H1 (cell line): Measurements from ENCODE around the gene UBTD1. TPM values are rescaled to one million over a fixed set of nuclear protein-coding genes. Genes with fewer than 3 reads are reported as not detected.

Experiments
- CTCF ChIA-PET: fragments of 300-600 bp; sonication (Branson Sonifier 250); formaldehyde crosslinking; loops from one replicate; lab custom pipeline; 2021; ENCODE audit not compliant: partially characterized antibody; lab: Charles Lee
- POLR2A ChIA-PET: fragments of 300-600 bp; sonication (Branson Sonifier 250); formaldehyde crosslinking; loops from one replicate; lab custom pipeline; 2021; ENCODE audit warnings: inconsistent platforms; ENCODE audit not compliant: partially characterized antibody; lab: Charles Lee
- DNase-seq, 2 experiments: peaks; one replicate each; pipeline versions ENCODE4 v3.0.0 to v3.0.0-alpha.2; 2010 to 2022; ENCODE audit warnings: low spot score in 2 of 2, low read depth in 1 of 2, mixed read lengths in 1 of 2
- FAIRE-seq: peaks from 2 replicates; lab custom pipeline; 2011; peaks lifted over from hg19 to GRCh38; lab: Jason Lieb, UNC
- H2AFZ ChIP-seq: 2 replicates; pipeline ENCODE4 v1.8.1; 2012; ENCODE audit warnings: low read length, inconsistent platforms
- H2AK5ac ChIP-seq: 2 replicates; pipeline ENCODE4 v1.6.1; 2013; ENCODE audit warnings: low read depth, low read length
- H2BK120ac ChIP-seq: replicated peaks from 2 replicates; pipeline ENCODE3; 2013; ENCODE audit warnings: low read depth, low read length, inconsistent platforms
- H2BK12ac ChIP-seq: 2 replicates; pipeline ENCODE4 v1.6.1; 2013; ENCODE audit warnings: low read depth, low read length
- H2BK15ac ChIP-seq: 2 replicates; pipeline ENCODE4 v1.6.1; 2013; ENCODE audit warnings: low read length
- H2BK20ac ChIP-seq: 2 replicates; pipeline ENCODE4 v1.6.1; 2013; ENCODE audit warnings: low read length
- H2BK5ac ChIP-seq: 2 replicates; pipeline ENCODE4 v1.6.1; 2013; ENCODE audit warnings: low read depth, low read length
- H3K14ac ChIP-seq: 2 replicates; pipeline ENCODE4 v1.6.1; 2013; ENCODE audit warnings: inconsistent platforms; ENCODE audit not compliant: insufficient read length
- H3K18ac ChIP-seq: 2 replicates; pipeline ENCODE4 v1.6.1; 2013; ENCODE audit warnings: low read length; ENCODE audit errors: extremely low read depth
- H3K23ac ChIP-seq: 2 replicates; pipeline ENCODE4 v1.6.1; 2013; ENCODE audit warnings: inconsistent platforms; ENCODE audit not compliant: insufficient read length
- H3K23me2 ChIP-seq: 2 replicates; pipeline ENCODE4 v1.6.1; 2013; ENCODE audit warnings: low read depth, low read length
- H3K27ac ChIP-seq: 2 replicates; pipeline ENCODE4 v1.6.1; 2011; ENCODE audit warnings: low read depth, low read length, inconsistent platforms
- H3K27me3 ChIP-seq, 4 experiments: replicated peaks in 1 of 4; 1 replicate in 1 of 4; 2 replicates in 3 of 4; pipeline versions ENCODE4 v1.6.1 to v1.8.1; 2011 to 2013; ENCODE audit warnings: low read length in 3 of 4, mild to moderate bottlenecking in 3 of 4, inconsistent platforms in 2 of 4, mixed read lengths in 2 of 4, moderate library complexity in 1 of 4; ENCODE audit not compliant: control insufficient read depth in 3 of 4, insufficient read depth in 3 of 4; ENCODE audit errors: extremely low read depth in 1 of 4
- H3K36me3 ChIP-seq, 4 experiments: 2 replicates each; pipeline versions ENCODE4 v1.6.1 to v1.8.1; 2011 to 2013; ENCODE audit warnings: mild to moderate bottlenecking in 4 of 4, low read length in 3 of 4, moderate library complexity in 2 of 4, control low read depth in 1 of 4, inconsistent platforms in 1 of 4; ENCODE audit not compliant: insufficient read depth in 4 of 4, control insufficient read depth in 2 of 4
- H3K4ac ChIP-seq: replicated peaks from 2 replicates; pipeline ENCODE3; 2013; ENCODE audit warnings: low read length, low read depth, mixed read lengths, inconsistent platforms; ENCODE audit not compliant: insufficient read length
- H3K4me1 ChIP-seq, 4 experiments: replicated peaks in 1 of 4; 1 replicate in 1 of 4; 2 replicates in 3 of 4; pipeline versions ENCODE4 v1.6.1 to v1.8.1; 2011 to 2013; ENCODE audit warnings: low read length in 3 of 4, inconsistent platforms in 2 of 4, mixed read lengths in 1 of 4; ENCODE audit not compliant: insufficient read depth in 4 of 4, control insufficient read depth in 3 of 4
- H3K4me2 ChIP-seq, 2 experiments: 2 replicates each; pipeline versions ENCODE4 v1.6.1 to v1.8.1; 2011 to 2013; ENCODE audit warnings: low read depth in 2 of 2, low read length in 2 of 2, control low read depth in 1 of 2, inconsistent platforms in 1 of 2, mild to moderate bottlenecking in 1 of 2; ENCODE audit not compliant: insufficient read depth in 1 of 2
- H3K4me3 ChIP-seq, 4 experiments: fragments of 200-600, 300-600 bp in 1 of 4; sonication (generic), shearing (Covaris generic), sonication (Bioruptor Twin) in 1 of 4; 2 replicates each; pipeline versions ENCODE4 v1.5.1 to v1.8.1; 2011 to 2016; ENCODE audit warnings: low read length in 4 of 4, low read depth in 3 of 4, control low read depth in 2 of 4, inconsistent platforms in 2 of 4, mild to moderate bottlenecking in 2 of 4, mixed read lengths in 1 of 4, moderate library complexity in 1 of 4; ENCODE audit not compliant: insufficient read depth in 2 of 4; ENCODE audit errors: extremely low read depth in 1 of 4
- H3K56ac ChIP-seq: replicated peaks from 2 replicates; pipeline ENCODE3; 2013; ENCODE audit warnings: low read depth, mild to moderate bottlenecking, mixed read lengths, low read length, inconsistent platforms; ENCODE audit not compliant: insufficient read length
- H3K79me1 ChIP-seq: 2 replicates; pipeline ENCODE4 v1.6.1; 2013; ENCODE audit warnings: low read depth, low read length, control low read depth
- H3K79me2 ChIP-seq, 2 experiments: 2 replicates each; pipeline versions ENCODE4 v1.6.1 to v1.8.1; 2012 to 2013; ENCODE audit warnings: low read length in 2 of 2, mild to moderate bottlenecking in 2 of 2, inconsistent platforms in 1 of 2; ENCODE audit not compliant: insufficient read depth in 2 of 2, control insufficient read depth in 1 of 2
- H3K9ac ChIP-seq, 4 experiments: replicated peaks in 1 of 4; 1 replicate in 1 of 4; 2 replicates in 3 of 4; pipeline versions ENCODE4 v1.6.1 to v1.8.1; 2011 to 2013; ENCODE audit warnings: low read depth in 3 of 4, low read length in 3 of 4, control low read depth in 2 of 4, mild to moderate bottlenecking in 2 of 4, moderate library complexity in 2 of 4, inconsistent platforms in 1 of 4; ENCODE audit errors: extremely low read depth in 1 of 4
- H3K9me3 ChIP-seq, 2 experiments: 2 replicates each; pipeline versions ENCODE4 v1.6.1 to v1.8.1; 2012 to 2013; ENCODE audit warnings: mild to moderate bottlenecking in 2 of 2, moderate library complexity in 2 of 2, control low read depth in 1 of 2, inconsistent platforms in 1 of 2, low read depth in 1 of 2, low read length in 1 of 2, mixed read lengths in 1 of 2; ENCODE audit not compliant: insufficient read depth in 2 of 2
- H4K20me1 ChIP-seq, 2 experiments: replicated peaks in 1 of 2; 2 replicates each; pipeline versions ENCODE3 to v1.8.1; 2011 to 2013; ENCODE audit warnings: inconsistent platforms in 2 of 2, low read length in 2 of 2, mild to moderate bottlenecking in 1 of 2; ENCODE audit not compliant: insufficient read depth in 2 of 2, control insufficient read depth in 1 of 2
- H4K5ac ChIP-seq: 2 replicates; pipeline ENCODE4 v1.6.1; 2013; ENCODE audit warnings: low read length, low read depth, mixed read lengths, inconsistent platforms; ENCODE audit not compliant: insufficient read length
- H4K8ac ChIP-seq: 2 replicates; pipeline ENCODE4 v1.8.0; 2013; ENCODE audit warnings: mild to moderate bottlenecking, moderate library complexity, low read length, inconsistent platforms; ENCODE audit not compliant: insufficient read depth; ENCODE audit errors: extremely low read depth
- H4K91ac ChIP-seq: replicated peaks from 2 replicates; pipeline ENCODE3; 2013; ENCODE audit warnings: low read length, mixed read lengths, inconsistent platforms; ENCODE audit not compliant: insufficient read length
- BRCA1 ChIP-seq: IDR thresholded peaks from 2 replicates; pipeline ENCODE4 v1.6.1; 2012; ENCODE audit warnings: low read depth, low read length, improper control_type of control experiment
- CEBPB ChIP-seq: IDR thresholded peaks from 2 replicates; pipeline ENCODE4 v1.6.1; 2012; ENCODE audit warnings: low read depth, low read length
- GABPA ChIP-seq: IDR thresholded peaks from 2 replicates; pipeline ENCODE4 v1.6.1; 2011; ENCODE audit warnings: mild to moderate bottlenecking, low read length, moderate library complexity, borderline replicate concordance; ENCODE audit not compliant: insufficient read depth
- HDAC2 ChIP-seq, 2 experiments: fragments of 300-600 bp in 1 of 2; sonication (generic) in 1 of 2; IDR thresholded peaks; 2 replicates each; pipeline ENCODE4 v1.6.1; 2011 to 2012; ENCODE audit warnings: low read depth in 2 of 2, low read length in 2 of 2, mild to moderate bottlenecking in 2 of 2, moderate library complexity in 2 of 2, borderline replicate concordance in 1 of 2, inconsistent platforms in 1 of 2
- JUN ChIP-seq: IDR thresholded peaks from 2 replicates; pipeline ENCODE4 v1.6.1; 2011; ENCODE audit warnings: low read depth, mild to moderate bottlenecking, improper control_type of control experiment, low read length
- JUND ChIP-seq: IDR thresholded peaks from 2 replicates; pipeline ENCODE4 v1.6.1; 2011; ENCODE audit warnings: mild to moderate bottlenecking, improper control_type of control experiment, low read length
- MAFK ChIP-seq: IDR thresholded peaks from 2 replicates; pipeline ENCODE4 v1.6.1; 2012; ENCODE audit warnings: low read depth, mild to moderate bottlenecking, improper control_type of control experiment, low read length
- NANOG ChIP-seq: IDR thresholded peaks from 2 replicates; pipeline ENCODE4 v1.6.1; 2011; ENCODE audit warnings: low read length, low read depth, mild to moderate bottlenecking, inconsistent platforms; ENCODE audit not compliant: insufficient read depth, poor library complexity, severe bottlenecking
- SAP30 ChIP-seq: fragments of 300-600 bp; sonication (generic); IDR thresholded peaks from 2 replicates; pipeline ENCODE4 v1.7.1; 2012; ENCODE audit warnings: low read length, moderate library complexity, mild to moderate bottlenecking, inconsistent platforms; ENCODE audit not compliant: insufficient read depth, insufficient replicate concordance
- SIRT6 ChIP-seq: IDR thresholded peaks from one replicate; pipeline ENCODE4 v1.7.1; 2012; ENCODE audit warnings: low read length, inconsistent platforms
- SIX5 ChIP-seq: IDR thresholded peaks from 2 replicates; pipeline ENCODE4 v1.6.1; 2011; ENCODE audit warnings: mild to moderate bottlenecking, low read depth, low read length
- TEAD4 ChIP-seq: IDR thresholded peaks from 2 replicates; pipeline ENCODE4 v1.6.1; 2012; ENCODE audit warnings: low read depth, low read length, inconsistent platforms, mixed read lengths
- WGBS, 2 experiments: shearing (Covaris generic) in 1 of 2; methylation state at CpG; one replicate each; pipeline versions ENCODE4 v1.1.6 to v1.1.7; 2013 to 2015; ENCODE audit warnings: low lambda C conversion rate in 2 of 2, mixed read lengths in 2 of 2, inconsistent platforms in 1 of 2, low coverage in 1 of 2, missing lambda C conversion rate in 1 of 2; ENCODE audit not compliant: insufficient replicate concordance in 2 of 2, insufficient coverage in 1 of 2, insufficient read length in 1 of 2; ENCODE audit errors: extremely low coverage in 1 of 2, missing lambda C conversion rate in 1 of 2; 5-methylcytosine and 5-hydroxymethylcytosine counted together
- polyA plus RNA-seq, 7 experiments: library from polyadenylated mRNA; depleted of rRNA in 3 of 7; stranded (reverse) in 5 of 7; unstranded in 2 of 7; fragments of >200 nt in 5 of 7; fragments of 200-250 nt in 2 of 7; gene quantifications; 1 replicate in 5 of 7; 2 replicates in 1 of 7; 4 replicates in 1 of 7; pipeline versions ENCODE4 v1.2.1 to v1.2.3, GENCODE V29; 2011 to 2013; ENCODE audit warnings: missing spikeins in 2 of 7, mixed read lengths in 2 of 7
- total RNA-seq: library from RNA; stranded (reverse); fragmentation: NEBNext Ultra II Directional; extraction: Animal tissue kit (Norgen Biotek cat#: 25700); gene quantifications from 2 replicates; pipeline ENCODE4 v1.2.1, GENCODE V29; 2021
- TF ChIP-seq, protein P1 (sequence below): IDR thresholded peaks from 2 replicates; pipeline ENCODE4 v1.6.1; 2012; ENCODE audit warnings: inconsistent platforms

Gene UBTD1
- total and polyA plus RNA-seq, 2 of the 8 experiments (the other 6 are each of a cell fraction or from before 2014, with no cell fraction given) = 22.3 to 36.2 TPM

DNA sequence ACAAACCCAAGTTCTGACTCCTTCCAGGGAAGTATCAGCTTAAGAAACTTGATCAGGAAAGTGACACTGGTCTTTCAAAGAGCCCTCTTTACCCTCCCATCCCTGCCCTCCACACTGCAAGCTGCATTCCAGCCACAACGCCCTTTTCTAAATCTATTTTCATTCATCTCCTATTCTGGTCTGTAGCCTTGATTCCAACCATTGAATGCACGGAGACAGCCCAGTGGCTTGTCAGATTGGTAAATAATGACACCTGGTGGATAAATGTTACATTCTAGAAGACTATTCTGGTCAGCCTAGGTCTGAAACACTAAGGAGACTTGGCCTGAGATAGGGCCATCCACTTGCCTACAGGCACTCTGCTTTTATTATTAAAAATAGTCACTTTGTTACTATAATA is 113.7 kb downstream of the UBTD1 start:
- no peak overlapping the region for H3K23ac ChIP-seq
- no peaks in the 10 kb centered on the region for H3K79me1 ChIP-seq
- FAIRE-seq (peak; percentile 65), DNase-seq (peak in 1 of 2 experiments; percentile 27)
- no peaks in the 10 kb centered on the region for H3K79me2 ChIP-seq
- H3K9ac ChIP-seq = no peak overlapping the region
- no peak overlapping the region for H3K18ac ChIP-seq
- ChIA-PET POLR2A (interaction anchor here (1.2 to 1.3 kb wide), 2 partner anchors 35 to 148 kb away, joined by 3 to 4 read pairs; no protein-coding TSS in a partner anchor), CTCF (interaction anchor here (0.6 to 12.2 kb wide), 39 partner anchors 10 to 213 kb away, joined by 3 to 152 read pairs (median 5); partner anchors contain the start of genes ANKRD2, HOGA1 and MORN4)
- H4K8ac ChIP-seq = no peak overlapping the region
- no peak overlapping the region for H2AK5ac ChIP-seq
- H3K27ac ChIP-seq = no peak overlapping the region
- no peak overlapping the region for H2BK12ac ChIP-seq
- H3K14ac ChIP-seq = no peak overlapping the region
- H2AFZ ChIP-seq = no peak overlapping the region
- no peak overlapping the region for H3K4me2 ChIP-seq
- WGBS, 2 experiments = 44% methylated on average over 2 of the region's 2 CpGs; no CpG with 5 or more reads in 1 of the 2 experiments
- no peak overlapping the region for H3K4ac ChIP-seq
- H3K27me3 ChIP-seq = no peaks in the 10 kb centered on the region
- peak overlapping the region; percentile 19 for H4K5ac ChIP-seq
- no peaks in the 10 kb centered on the region for H3K9me3 ChIP-seq
- H3K4me1 ChIP-seq = peaks cover 0 to 5% (median 3%) of the 10 kb centered on the region in 4 experiments; a peak in 5 of 7 replicates
- no peak overlapping the region for H2BK20ac ChIP-seq
- H3K4me3 ChIP-seq = no peak overlapping the region
- no peaks in the 10 kb centered on the region for H3K23me2 ChIP-seq
- H4K91ac ChIP-seq = no peak overlapping the region
- peaks cover 0 to 2% of the 10 kb centered on the region in 2 experiments for H4K20me1 ChIP-seq
- H2BK120ac ChIP-seq = no peak overlapping the region
- H3K36me3 ChIP-seq = peaks cover 0 to 3% (median 2%) of the 10 kb centered on the region in 4 experiments; a peak in 1 of 8 replicates
- no peak overlapping the region for H3K56ac ChIP-seq
- H2BK5ac ChIP-seq = no peak overlapping the region
- H2BK15ac ChIP-seq = no peak overlapping the region
- TF ChIP-seq SAP30 (no peak), GABPA (no peak), CEBPB (no peak), TEAD4 (peak; percentile 82), BRCA1 (no peak), SIRT6 (no peak), MAFK (no peak), HDAC2 (IDR thresholded peaks at IDR 0.05; ENCODE audit: borderline replicate concordance in 1 of 2, low read depth in 2 of 2, low read length in 2 of 2) (no peak), JUN (no peak), NANOG (no peak), JUND (no peak), SIX5 (no peak)
- TF ChIP-seq, protein P1, sequence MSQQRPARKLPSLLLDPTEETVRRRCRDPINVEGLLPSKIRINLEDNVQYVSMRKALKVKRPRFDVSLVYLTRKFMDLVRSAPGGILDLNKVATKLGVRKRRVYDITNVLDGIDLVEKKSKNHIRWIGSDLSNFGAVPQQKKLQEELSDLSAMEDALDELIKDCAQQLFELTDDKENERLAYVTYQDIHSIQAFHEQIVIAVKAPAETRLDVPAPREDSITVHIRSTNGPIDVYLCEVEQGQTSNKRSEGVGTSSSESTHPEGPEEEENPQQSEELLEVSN = no peak
